Stimulated activated CD4-positive, alpha-beta T cell treated with anti-CD3 and anti-CD28 coated beads, Interleukin-12 subunit alpha, Interleukin-12 subunit beta, amount 100 ng/mL, for 4 hours (primary cell): Measurements from ENCODE around the gene CLEC7A.

Experiments
- DNase-seq: peaks from one replicate; pipeline ENCODE4 v3.0.0-alpha.2; 2020

CLEC7A gene

DNA sequence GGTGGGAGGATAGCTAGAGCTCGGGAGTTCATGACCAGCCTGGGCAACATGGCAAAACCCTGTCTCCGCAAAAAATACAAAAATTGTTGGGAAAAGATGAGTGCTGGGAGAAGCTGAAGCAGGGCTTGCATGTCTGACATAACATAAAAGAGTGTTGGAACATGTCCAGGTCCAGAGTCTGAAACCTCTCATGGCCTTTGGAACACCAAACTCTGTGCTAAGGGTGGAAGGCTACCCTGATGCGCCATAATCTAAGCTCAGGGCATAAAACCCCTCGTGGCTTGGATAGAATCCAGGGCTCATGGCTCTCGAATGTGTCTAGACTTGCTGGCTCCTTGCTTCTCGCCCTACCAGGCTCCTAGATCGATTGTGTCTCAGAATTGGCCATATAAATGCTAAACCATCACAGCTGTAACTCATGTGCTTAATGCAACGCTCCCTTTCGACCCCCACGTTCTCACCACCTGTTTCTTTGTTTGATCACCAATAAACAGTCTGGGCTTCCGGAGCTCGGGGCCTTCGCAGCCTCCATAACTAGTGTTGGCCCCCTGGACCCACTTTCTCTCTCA lies 6.7 kb upstream of the CLEC7A start:
- DNase-seq, result no peak

DNA sequence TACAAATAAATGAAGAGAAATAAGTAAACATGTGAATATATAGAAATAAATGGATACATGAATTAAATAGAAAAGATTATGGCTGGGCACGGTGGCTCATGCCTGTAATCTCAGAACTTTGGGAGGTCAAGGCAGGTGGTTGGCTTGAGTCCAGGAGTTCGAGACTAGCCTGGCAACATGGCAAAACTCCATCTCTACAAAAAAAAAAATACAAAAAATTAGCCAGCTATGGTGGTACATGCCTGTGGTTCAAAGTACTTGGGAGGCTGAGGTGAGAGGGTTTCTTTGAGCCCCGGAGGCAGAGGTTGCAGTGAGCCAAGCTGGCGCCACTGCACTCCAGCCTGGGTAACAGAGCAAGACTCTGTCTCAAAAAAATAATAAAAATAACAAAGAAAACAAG lies 5.1 kb upstream of the CLEC7A start:
- no peak for DNase-seq

DNA sequence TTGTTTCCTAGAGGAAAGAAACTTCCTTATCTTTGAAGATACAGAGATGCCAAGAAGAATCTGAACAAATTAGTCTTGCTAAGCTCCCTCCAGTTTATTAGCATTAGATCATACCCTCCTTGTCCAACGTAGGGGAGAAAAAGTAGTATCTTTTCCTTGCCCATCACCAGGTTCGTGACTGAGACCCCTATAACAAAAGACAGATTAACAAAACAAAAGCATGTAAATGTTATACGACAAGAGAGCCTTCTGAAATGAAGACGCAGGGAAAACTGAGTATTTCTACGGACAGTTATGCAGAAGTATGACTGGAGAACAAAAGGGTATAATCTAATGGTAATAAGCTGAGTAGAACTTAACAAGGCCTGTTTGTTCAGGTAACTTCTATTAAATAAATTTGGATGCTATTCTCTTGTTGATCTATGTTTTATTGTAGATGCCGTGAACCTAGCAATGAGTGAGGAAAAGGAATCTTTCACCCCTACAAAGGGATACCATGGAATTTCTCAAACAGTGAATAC lies 2.9 kb upstream of the CLEC7A start:
- no peak for DNase-seq

DNA sequence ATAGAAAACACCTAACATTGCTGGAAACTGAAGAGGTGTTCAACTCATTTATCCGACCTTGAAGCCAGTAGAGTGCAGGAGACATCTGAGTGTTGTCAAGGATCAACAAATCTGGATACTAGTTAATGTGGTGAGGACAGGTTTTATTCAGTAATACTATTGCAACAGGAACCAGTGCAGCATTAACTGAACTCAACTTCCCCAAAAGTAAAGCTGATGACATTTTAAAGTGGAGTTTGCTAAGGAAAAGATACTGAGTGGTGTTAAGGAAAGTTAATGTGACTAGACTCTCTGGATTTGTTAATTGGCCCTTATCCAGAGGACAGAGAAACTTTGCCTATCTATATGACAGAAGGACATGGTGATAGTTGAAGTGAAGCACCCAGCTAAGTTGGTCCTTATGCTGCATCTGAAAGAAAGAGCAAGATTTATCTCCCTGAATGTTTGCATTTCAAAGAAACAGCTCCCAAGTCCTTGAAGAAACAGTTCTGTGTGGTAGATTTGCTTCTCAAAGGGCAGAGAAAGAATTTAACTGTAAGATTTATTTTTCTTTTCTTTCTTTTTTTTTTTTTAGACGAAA lies 1.2 kb upstream of the CLEC7A start:
- DNase-seq, result no peak

DNA sequence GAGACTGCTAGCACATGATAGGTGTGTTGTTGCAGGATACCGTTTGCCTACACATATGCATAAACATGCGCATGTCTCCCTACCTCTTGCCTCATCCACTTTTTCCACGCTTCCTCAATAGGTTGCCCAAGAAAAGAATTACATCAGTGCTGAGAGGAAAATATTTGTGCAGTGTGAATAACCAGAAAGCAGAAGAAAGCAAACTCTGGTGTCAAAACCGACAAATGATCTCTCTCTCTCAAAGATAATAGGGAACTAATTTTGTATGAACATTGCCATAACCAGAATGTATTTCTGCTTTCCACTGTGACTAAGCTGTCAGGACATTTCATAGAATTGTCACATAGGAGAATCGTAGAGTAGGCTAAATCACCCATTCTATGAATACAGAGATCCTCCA lies 1.3 kb downstream of the CLEC7A start:
- DNase-seq, result no peak

DNA sequence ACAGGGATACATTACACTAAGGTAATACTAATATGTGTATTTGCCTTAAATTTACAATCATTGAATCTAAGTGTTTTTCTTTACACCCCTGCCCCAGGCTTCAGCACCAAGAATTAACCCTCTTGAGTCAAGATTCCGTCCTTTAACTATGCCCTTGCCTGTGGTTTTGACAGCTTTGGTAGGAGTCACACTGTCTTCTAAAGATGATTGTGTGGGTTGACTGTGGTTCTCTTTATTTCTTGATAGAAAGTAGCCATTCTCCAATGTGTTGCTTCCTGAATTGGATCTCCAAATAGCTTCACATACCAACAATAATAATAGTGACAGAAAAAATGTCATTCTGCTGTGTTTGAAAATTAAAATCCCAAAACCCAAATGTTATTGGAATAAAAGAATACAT lies 3.6 kb downstream of the CLEC7A start:
- no peak for DNase-seq

DNA sequence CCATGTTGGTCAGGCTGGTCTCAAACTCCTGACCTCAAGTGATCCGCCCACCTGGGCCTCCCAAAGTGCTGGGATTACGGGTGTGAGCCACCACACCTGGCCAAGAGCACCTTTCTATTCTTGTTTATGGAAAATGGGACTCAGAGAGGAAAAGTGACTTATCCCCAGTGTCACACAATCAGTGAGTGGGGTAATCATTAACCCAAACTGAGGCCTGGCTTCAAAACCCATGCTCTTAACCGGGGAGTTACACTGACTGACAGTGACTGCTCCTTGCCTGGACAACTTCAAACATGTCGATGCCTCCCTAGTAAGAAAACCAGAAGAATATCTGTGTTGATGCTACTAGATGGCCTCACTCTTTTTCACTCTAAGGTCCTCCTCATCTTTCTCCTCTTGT lies 7.3 kb downstream of the CLEC7A start:
- DNase-seq, result no peak

DNA sequence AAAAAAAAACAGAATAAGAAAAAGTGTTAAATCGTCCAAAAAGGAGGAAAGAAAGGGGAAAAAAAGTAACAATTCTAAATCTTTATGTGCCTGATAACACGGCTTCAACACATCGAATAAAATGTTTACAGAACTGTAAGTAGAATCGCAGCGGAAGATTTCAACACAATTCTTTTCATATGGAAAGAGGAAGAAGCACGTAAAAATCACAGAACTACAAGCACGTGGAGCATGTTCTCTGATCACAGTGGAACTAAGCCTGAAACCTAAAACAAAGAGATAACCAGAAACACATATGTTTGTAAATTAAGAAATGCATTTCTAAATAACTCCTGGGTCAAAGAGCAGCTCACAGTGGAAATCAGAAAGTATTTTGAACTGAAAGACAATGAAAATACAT lies 8.7 kb downstream of the CLEC7A start:
- DNase-seq, result no peak

DNA sequence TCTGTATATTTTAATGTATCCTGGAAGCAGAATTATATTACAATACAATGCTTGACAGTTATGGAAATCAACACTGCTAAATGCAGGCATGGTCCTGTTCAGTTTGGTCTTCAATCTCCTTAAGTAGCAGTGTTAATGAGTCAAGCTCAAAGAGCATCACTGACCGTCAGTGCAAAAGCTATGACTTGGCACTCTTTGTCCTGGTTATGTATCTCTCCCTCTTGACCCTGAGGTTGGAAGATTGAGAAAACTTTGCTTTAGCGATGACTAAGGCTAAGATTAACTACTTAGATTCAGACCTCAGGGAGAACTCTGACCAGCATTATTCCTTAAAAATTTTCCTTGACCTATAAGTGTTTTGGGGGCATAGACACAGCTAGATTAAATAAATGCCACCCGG lies 10.9 kb downstream of the CLEC7A start:
- no peak for DNase-seq

DNA sequence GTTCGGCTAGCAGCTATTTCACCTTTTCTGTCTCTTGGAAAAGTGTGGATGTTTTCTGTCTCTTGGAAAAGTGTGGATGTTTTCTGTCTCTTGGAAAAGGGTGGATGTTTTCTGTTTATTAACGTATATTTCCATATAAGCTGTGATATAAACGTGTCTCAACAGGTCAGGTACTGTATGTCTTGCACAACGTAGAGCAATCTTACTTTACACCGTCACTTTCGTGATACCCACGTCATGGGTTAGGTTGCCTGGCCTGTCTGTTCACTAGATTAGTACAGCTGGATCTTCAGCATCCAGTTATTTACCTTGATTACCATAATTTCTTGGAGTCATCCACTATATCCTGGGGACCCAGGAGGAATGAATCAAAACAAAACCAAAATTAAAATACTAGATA lies 14.1 kb downstream of the CLEC7A start:
- DNase-seq, result no peak

DNA sequence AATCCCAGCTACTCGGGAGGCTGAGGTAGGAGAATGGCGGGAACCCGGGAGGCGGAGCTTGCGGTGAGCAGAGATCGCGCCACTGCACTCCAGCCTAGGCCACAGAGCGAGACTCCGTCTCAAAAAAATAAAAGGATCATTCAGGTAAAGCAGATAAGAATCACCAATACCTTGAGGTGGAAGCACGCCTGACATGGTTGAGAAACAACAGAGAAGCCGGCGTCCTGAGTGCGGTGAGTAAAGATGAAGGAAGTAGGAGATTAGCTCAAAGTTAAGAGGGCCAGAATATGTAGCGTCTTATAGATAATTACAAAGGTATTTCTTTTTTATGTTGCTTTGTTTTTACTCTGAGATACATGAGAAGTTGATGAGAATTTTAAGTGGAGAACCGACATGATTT lies 14.7 kb downstream of the CLEC7A start:
- DNase-seq, result no peak

DNA sequence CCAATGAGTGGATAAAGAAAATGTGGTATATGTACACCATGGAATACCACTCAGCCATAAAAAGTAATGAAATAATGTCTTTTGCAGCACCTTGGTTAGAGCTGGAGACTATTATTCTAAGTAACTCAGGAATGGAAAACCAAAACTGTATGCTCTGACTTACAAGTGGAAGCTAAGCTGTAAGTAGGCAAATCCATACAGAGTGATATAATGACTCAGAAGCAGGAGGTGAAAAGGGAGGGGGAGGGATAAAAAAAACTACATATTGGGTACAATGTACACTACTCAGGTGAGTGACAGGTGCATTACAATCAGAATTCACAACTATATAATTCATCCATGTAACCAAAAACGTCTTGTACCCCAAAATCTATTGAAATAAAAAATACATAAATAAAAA lies 16.1 kb downstream of the CLEC7A start:
- no peak for DNase-seq

DNA sequence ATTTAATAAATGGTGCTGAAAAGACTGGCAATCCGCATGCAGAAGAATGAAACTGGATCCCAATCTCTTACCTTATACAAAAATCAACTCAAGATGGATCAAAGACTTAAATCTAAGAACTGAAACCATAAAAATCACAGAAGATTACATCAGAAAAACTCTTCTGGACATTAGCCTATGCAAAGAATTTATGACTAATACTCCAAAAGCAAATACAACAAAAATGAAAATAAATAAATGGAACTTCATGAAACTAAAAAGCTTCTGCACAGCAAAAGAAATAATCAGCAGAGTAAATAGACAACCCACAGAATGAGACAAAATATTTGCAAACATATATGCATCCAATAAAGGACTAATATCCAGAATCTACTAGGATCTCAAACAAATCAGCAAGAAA lies 16.9 kb downstream of the CLEC7A start:
- DNase-seq, result no peak

DNA sequence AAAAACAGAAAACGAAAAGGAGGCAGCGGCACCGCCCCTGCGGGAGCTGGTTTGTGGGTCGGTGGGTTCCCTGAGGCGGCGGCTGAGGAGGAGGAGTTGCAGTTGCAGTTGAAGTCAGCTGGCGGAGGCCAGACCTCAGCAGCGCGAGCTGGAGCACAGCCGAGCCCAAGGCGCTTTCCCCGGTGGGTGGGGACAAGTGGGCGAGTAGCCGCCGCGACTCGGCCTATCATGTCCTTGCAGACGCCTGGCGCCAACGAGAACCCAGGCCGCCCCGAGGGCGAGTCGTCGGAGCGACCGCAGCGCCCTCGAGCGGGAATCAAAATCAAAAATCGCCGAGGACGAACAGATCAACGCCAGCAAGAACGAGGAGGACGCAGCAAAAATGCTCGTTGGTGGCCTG lies 18.5 kb downstream of the CLEC7A start:
- DNase-seq, result no peak

DNA sequence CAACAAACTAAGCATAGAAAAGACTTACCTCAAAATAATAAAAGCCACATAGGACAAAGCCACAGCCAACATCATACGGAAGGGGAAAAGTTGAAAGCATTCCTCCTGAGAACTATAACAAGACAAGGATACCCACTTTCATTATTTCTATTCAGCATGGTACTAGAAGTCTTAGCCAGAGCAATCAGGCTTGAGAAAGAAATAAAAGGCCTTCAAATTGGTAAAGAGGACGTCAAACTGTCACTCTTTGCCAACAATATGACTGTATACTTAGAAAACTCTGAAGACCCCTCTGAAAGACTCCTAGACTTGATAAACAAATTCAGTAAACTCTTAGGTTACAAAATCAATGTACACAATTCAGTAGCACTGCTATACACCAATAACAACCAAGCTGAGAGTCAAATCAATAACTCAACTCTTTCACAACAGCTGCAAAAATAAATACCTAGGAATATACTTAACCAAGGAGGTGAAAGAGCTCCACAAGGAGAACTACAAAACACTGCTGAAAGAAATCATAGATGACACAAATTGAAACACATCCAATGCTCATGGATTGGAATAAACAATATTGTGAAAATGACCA lies 19.6 kb downstream of the CLEC7A start:
- DNase-seq, result no peak

DNA sequence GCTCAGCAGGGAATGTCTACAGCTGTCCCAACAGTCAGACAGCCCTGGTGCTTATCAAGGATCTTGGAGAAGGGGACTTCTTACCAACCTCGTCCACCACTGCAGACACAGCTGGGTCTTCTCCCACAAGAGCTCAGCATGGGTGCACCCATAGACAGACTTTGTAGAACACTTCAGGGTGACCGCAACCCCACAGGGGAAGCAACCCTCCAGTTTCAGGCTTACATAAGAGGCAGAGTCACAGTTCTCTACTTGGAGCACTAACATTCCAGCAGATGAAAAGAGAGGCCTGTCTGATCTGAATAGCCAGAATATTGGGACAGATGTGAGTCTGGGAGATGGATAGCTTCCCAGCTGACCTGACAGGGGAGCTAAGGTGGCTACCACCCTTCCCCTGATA lies 27.7 kb downstream of the CLEC7A start:
- no peak for DNase-seq

DNA sequence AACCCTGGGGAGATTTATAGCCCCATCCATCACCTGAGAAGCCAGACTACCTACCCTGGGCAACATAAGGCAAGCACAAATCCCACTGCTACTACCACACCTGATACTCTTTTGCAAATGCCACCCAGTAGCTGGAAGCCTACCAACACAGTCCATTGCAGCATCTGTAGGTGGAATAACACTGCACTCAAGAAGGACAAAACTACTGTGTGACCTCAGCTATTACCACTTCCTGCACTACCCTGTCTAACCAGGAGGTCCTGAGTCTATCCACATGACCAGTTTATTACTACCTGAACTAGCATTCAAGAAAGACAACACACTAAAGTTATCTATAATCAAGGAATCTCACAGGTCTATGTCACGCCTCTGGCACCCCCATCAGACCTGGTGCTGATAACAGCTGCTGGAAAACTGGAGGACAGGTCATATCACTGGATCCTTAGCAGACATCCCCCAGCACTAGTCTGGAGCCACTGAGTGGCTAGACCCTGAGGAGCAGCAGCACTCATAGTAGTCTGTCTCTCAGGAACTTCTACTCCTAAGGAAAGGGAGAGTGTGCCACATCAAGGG lies 28.3 kb downstream of the CLEC7A start:
- DNase-seq, result no peak

DNA sequence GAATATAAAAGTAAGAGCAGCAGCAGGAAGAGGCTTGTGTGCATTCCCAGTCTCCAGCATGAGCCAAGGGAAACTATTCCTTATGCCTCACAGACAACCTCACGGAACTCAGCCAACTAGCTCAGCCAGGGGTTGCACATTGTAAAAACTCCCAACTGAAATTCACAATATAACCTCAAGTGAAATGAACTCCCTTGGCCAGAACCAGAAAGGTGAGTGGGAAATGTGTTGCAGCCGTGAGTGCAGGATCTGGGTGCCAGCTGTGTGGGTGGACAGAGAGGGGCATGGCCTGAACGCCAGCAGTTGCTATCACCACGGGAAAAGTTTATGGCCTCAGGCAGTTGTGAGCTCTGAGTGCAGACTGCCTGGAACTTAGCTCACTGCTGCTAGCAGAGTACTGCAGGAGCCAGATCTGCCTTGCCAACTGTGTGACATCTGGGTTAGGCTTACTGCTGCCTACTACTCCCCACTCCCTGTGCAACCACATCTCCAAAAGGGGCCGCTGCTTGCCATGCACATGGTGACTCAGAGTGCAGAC lies 28.9 kb downstream of the CLEC7A start:
- no peak for DNase-seq

DNA sequence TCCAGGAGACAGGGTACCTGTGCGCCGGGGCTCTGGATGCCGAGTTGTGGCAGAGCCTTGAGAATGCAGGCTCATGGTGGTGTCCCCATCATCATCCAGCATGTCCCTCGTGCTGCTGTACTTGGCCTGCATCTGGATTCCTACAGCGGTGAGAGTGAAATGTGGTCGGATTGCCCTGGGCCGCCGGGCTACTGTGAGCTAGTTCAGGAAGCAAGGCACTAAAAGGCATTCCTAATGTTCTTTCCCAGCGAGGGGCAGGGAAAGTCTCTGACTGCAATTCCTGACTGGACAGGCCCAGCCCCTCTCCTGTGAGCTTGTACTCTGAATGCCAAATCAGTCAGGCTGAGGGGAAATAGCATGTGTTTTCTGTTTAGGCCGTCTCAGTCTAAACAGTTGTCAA lies 31.2 kb downstream of the CLEC7A start, which contains the start of gene CLEC1A:
CLEC1A (minus strand) TSS at position 195 of the 400 bp plus-strand sequence; CDS start at position 132, 63 bp downstream.
- no peak for DNase-seq

DNA sequence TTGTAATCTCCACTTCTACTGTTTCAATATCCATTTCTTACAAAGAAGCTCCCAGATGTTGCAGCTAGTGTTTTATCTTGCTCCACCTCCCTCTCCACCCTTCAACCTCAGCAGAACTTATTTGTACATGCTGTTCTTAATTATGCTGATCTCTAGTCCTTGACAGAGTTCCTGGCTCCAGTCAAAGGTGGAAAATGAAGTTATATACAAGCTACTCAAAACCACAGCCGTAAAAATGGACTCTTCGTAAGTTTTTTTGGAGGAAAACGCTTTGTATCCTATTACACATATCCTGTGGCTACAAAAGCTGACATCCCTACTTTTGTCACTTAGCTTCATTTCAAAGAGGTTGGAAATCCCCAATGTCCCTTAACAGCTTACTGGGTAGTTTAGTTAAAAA lies 32.5 kb downstream of the CLEC7A start:
- DNase-seq, result no peak

DNA sequence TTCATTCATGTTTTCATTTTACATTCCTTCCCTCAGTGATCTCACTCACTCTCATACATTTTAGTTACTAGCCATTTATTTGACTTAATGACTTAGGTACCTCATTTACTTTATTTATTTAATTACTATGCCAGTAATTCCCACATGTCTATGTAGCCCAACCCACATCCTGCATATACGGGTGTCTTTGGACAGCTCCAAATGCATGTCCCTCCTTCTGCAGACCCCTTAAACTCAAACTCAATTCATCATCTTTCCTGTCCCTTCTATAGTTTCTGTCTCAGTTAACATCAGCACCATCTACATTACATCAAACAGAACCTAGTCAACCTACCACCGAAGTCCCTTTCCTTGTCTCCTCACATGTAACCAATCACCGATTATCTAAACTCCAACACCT lies 34.0 kb downstream of the CLEC7A start:
- DNase-seq, result no peak

DNA sequence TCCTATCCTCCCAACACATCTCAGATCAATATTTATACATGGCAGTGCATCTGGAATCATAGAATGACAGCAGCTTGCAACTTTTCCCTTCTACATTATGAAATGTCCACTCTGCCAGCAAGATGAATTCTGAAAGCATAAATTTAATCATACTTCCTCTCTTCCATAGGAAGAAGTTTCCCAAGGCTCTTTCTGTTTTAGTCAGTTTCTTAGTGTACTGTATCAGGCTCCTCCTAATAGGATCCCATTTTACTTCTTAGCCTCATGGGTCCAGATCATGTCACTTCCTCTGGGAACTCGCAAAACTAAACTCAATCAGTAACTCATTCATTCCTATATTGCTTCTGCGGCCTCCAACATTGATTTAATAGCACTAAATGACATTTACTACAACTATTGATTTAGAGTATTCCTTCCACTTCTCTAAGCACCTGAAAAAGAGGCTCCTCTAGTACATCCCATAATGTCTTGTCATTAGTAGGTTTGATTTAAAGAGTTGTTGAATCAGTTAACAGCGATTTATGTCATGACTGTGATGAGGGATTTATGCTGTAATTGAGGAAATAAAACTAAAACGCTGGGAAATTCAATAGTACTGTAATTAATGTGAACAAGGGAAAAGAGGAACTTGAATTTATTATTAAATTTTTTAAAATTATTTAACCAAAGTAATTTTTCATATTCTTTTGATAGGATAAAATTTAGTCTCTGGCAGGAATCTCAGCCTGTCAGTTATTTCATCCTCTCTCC lies 35.2 kb downstream of the CLEC7A start:
- no peak for DNase-seq
